DOHH2 (cell line): ENCODE measurements around the gene NR5A2.
A peak's percentile ranks its signal among the peaks of the same experiment; 100 is the strongest.

Experiments used
- H3F3A ChIP-seq: fragments of 200-600 bp; sonication (generic), shearing (Covaris generic); 2 replicates; pipeline ENCODE4 v1.6.0; 2016; ENCODE audit warnings: antibody characterized with exemption, mild to moderate bottlenecking; ENCODE audit not compliant: control insufficient read depth, insufficient read depth
- H3K27ac ChIP-seq: fragments of 200-600 bp; sonication (generic); 2 replicates; pipeline ENCODE4 v1.5.1; 2014; ENCODE audit warnings: low read depth, mild to moderate bottlenecking, low read length, moderate library complexity
- H3K27me3 ChIP-seq: fragments of 200-600 bp; sonication (generic); 2 replicates; pipeline ENCODE4 v1.6.1; 2014; ENCODE audit warnings: mild to moderate bottlenecking, low read length, mixed read lengths; ENCODE audit not compliant: control insufficient read depth
- H3K36me3 ChIP-seq: fragments of 200-600 bp; sonication (generic); 2 replicates; pipeline ENCODE4 v1.6.1; 2014; ENCODE audit warnings: mild to moderate bottlenecking, low read length, moderate library complexity, mixed read lengths; ENCODE audit not compliant: control insufficient read depth
- H3K4me1 ChIP-seq: fragments of 200-600 bp; sonication (generic); 2 replicates; pipeline ENCODE4 v1.6.1; 2014; ENCODE audit warnings: mild to moderate bottlenecking, low read length, mixed read lengths; ENCODE audit not compliant: control insufficient read depth
- H3K4me2 ChIP-seq: fragments of 200-600 bp; sonication (generic); 2 replicates; pipeline ENCODE4 v1.6.0; 2014; ENCODE audit warnings: mild to moderate bottlenecking, low read length, moderate library complexity
- H3K4me3 ChIP-seq: fragments of 200-600 bp; sonication (generic); 2 replicates; pipeline ENCODE4 v1.5.1; 2014; ENCODE audit warnings: mild to moderate bottlenecking, low read length, mixed read lengths
- H3K79me2 ChIP-seq: fragments of 200-600 bp; sonication (generic); 2 replicates; pipeline ENCODE4 v1.6.1; 2014; ENCODE audit warnings: mild to moderate bottlenecking, low read length, mixed read lengths; ENCODE audit not compliant: control insufficient read depth
- H3K9me2 ChIP-seq: fragments of 200-600 bp; sonication (generic); replicated peaks from 2 replicates; pipeline ENCODE4 v1.6.1; 2014; ENCODE audit warnings: mild to moderate bottlenecking, low read length, mixed read lengths; ENCODE audit not compliant: control insufficient read depth
- H3K9me3 ChIP-seq: fragments of 200-600 bp; sonication (generic); 2 replicates; pipeline ENCODE4 v1.6.1; 2014; ENCODE audit warnings: antibody characterized with exemption, low read length, mixed read lengths; ENCODE audit not compliant: control insufficient read depth, insufficient read depth
- H4K20me1 ChIP-seq: fragments of 200-600 bp; sonication (generic); 2 replicates; pipeline ENCODE4 v1.6.0; 2014; ENCODE audit warnings: low read depth, mild to moderate bottlenecking, antibody characterized with exemption, low read length, moderate library complexity; ENCODE audit not compliant: control insufficient read depth, insufficient read depth
- EZH2phosphoT487 ChIP-seq: fragments of 200-600 bp; sonication (generic); IDR thresholded peaks from 2 replicates; pipeline ENCODE4 v1.6.1; 2017; ENCODE audit warnings: borderline replicate concordance, mild to moderate bottlenecking, antibody characterized with exemption, low read length, moderate library complexity, mixed read lengths
- TF ChIP-seq, protein P1 (sequence below): fragments of 200-600 bp; sonication (generic); IDR thresholded peaks from one replicate; pipeline ENCODE4 v1.5.1; 2014; ENCODE audit warnings: antibody characterized with exemption, mild to moderate bottlenecking, low read depth, low read length; ENCODE audit not compliant: poor library complexity, severe bottlenecking

The NR5A2 gene

GRCh38 chr1:200136384-200136783 lies 108.9 kb downstream of the NR5A2 start:
- Histone ChIP-seq H3K9me2 (no peaks in the 10 kb centered on the region), H3K4me3 (no peak overlapping the region), H3K79me2 (no peaks in the 10 kb centered on the region), H3K27me3 (no peaks in the 10 kb centered on the region), H3K9me3 (no peaks in the 10 kb centered on the region), H3K27ac (no peak overlapping the region), H3K36me3 (no peaks in the 10 kb centered on the region), H3K4me1 (peaks cover under 1% of the 10 kb centered on the region; the same call in 1 of the 2 replicates), H3K4me2 (no peak overlapping the region), H3F3A (no peaks in the 10 kb centered on the region), H4K20me1 (no peaks in the 10 kb centered on the region)
- no peak for TF ChIP-seq EZH2phosphoT487
- TF ChIP-seq, protein P1, sequence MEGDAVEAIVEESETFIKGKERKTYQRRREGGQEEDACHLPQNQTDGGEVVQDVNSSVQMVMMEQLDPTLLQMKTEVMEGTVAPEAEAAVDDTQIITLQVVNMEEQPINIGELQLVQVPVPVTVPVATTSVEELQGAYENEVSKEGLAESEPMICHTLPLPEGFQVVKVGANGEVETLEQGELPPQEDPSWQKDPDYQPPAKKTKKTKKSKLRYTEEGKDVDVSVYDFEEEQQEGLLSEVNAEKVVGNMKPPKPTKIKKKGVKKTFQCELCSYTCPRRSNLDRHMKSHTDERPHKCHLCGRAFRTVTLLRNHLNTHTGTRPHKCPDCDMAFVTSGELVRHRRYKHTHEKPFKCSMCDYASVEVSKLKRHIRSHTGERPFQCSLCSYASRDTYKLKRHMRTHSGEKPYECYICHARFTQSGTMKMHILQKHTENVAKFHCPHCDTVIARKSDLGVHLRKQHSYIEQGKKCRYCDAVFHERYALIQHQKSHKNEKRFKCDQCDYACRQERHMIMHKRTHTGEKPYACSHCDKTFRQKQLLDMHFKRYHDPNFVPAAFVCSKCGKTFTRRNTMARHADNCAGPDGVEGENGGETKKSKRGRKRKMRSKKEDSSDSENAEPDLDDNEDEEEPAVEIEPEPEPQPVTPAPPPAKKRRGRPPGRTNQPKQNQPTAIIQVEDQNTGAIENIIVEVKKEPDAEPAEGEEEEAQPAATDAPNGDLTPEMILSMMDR = no peak

DNA sequence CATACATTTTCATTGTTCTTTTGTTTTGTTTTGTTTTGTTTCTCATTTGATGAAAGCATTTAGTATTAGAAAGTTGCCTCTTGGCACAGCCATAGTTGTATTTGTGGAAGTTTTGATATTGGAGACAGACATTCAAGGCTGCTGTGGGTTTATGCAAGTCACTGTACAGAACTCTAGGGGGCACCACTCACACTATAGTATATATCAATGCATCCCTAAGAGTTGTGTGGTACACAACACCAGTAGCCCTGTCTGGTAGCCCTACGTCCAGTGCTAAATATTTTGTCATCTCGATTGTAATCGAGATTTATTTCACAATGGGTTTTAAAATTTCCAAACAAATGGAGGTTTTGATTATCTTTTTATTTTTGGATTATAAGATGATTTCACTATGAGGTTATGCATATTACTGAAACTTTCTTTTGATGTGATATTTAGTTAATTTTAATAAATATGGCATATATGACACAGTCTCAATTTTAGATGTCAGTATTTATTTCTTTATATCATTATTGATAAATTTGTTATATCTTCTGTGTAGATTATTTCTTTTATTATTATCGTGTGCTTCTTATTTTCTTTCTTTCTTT lies 112.2 kb downstream of the NR5A2 start:
- no peaks in the 10 kb centered on the region for H3F3A ChIP-seq
- no peak overlapping the region for H3K4me3 ChIP-seq
- no peak overlapping the region for H3K4me2 ChIP-seq
- H3K27ac ChIP-seq = no peak overlapping the region
- no peaks in the 10 kb centered on the region for H3K27me3 ChIP-seq
- H3K79me2 ChIP-seq = no peaks in the 10 kb centered on the region
- no peaks in the 10 kb centered on the region for H3K9me3 ChIP-seq
- H3K36me3 ChIP-seq = no peaks in the 10 kb centered on the region
- peaks cover 7% of the 10 kb centered on the region for H3K4me1 ChIP-seq
- H4K20me1 ChIP-seq = no peaks in the 10 kb centered on the region
- no peaks in the 10 kb centered on the region for H3K9me2 ChIP-seq
- TF ChIP-seq, protein P1 = peak; percentile 82
- TF ChIP-seq EZH2phosphoT487 = no peak

DNA sequence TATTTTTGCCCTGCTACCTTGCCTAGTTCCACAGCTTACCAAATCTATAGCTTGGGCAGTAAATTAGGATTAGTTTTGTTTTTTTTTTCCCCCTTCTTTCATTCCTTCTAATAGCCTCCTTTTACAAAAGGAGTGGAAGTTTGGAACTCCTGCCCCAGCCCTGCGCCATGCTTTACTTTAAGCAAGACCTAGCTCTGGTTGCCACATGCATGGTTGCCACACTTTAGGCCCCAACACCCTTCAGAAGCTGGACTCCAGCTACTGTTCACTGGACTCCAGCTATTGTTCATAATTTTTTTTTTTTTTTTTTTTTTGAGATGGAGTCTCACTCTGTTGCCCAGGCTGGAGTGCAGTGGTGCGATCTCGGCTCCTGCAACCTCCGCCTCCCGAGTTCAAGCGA lies 115.8 kb downstream of the NR5A2 start:
- H3K27ac ChIP-seq = no peak overlapping the region
- H3K4me3 ChIP-seq = no peak overlapping the region
- no peaks in the 10 kb centered on the region for H3K27me3 ChIP-seq
- H3K4me1 ChIP-seq = peaks cover 7% of the 10 kb centered on the region
- no peaks in the 10 kb centered on the region for H3K79me2 ChIP-seq
- H3K4me2 ChIP-seq = no peak overlapping the region
- H3K36me3 ChIP-seq = no peaks in the 10 kb centered on the region
- no peaks in the 10 kb centered on the region for H3K9me3 ChIP-seq
- H4K20me1 ChIP-seq = no peaks in the 10 kb centered on the region
- no peaks in the 10 kb centered on the region for H3K9me2 ChIP-seq
- H3F3A ChIP-seq = no peaks in the 10 kb centered on the region
- TF ChIP-seq, protein P1 = no peak
- TF ChIP-seq EZH2phosphoT487 = no peak
